Breast epithelium (tissue), 4 donors: ENCODE results near the gene FNDC11. TPM values are rescaled to one million over a fixed set of nuclear protein-coding genes. Genes with fewer than 3 reads are reported as not detected.
A peak's percentile ranks its signal among the peaks of the same experiment; 100 is the strongest.

Experiments used
- DNase-seq, 2 donors: peaks; one replicate each; pipeline ENCODE4 v3.0.0-alpha.2; 2019; ENCODE audit warnings: low spot score in 2 of 2
- H3K27ac ChIP-seq, 2 donors: fragments of 200-600 bp; sonication (generic) in 1 of 2; one replicate each; pipeline ENCODE4 v1.5.1; 2016 to 2019; ENCODE audit warnings: mild to moderate bottlenecking in 1 of 2
- H3K27me3 ChIP-seq, 2 donors: fragments of 200-600 bp; sonication (generic) in 1 of 2; one replicate each; pipeline versions ENCODE4 v1.5.1 to v1.6.0; 2017 to 2019; ENCODE audit warnings: control low read depth in 1 of 2, mild to moderate bottlenecking in 1 of 2
- H3K36me3 ChIP-seq: fragments of 200-600 bp; one replicate; pipeline ENCODE4 v1.5.1; 2019
- H3K4me1 ChIP-seq, 2 donors: fragments of 200-600 bp; sonication (generic); one replicate each; pipeline ENCODE4 v1.5.1; 2016 to 2019; ENCODE audit warnings: control low read depth in 1 of 2
- H3K4me3 ChIP-seq, 3 donors: fragments of 200-600 bp; sonication (generic); 1 replicate in 2 of 3; 2 replicates in 1 of 3; pipeline ENCODE4 v1.5.1; 2016 to 2019; ENCODE audit warnings: mild to moderate bottlenecking in 3 of 3, moderate library complexity in 2 of 3
- H3K9me3 ChIP-seq, 2 donors: fragments of 200-600 bp; sonication (generic) in 1 of 2; one replicate each; pipeline ENCODE4 v1.5.1; 2016 to 2019; ENCODE audit warnings: control low read depth in 1 of 2
- POLR2A ChIP-seq: fragments of 450-650 bp; IDR thresholded peaks from one replicate; pipeline ENCODE4 v1.6.1; 2016; ENCODE audit warnings: antibody characterized with exemption, mild to moderate bottlenecking, moderate library complexity
- POLR2AphosphoS5 ChIP-seq, 3 donors: sonication (generic); formaldehyde crosslinking; IDR thresholded peaks; one replicate each; pipeline ENCODE4 v1.6.1; 2017; ENCODE audit warnings: antibody characterized with exemption in 3 of 3
- intact Hi-C: fragments of 100-400 bp; cut with DNase I; formaldehyde crosslinking; loops from one replicate; pipeline ENCODE4 v1.15.1; 2023; ENCODE audit warnings: low total_unique reads
- total RNA-seq, 3 donors: library from RNA; depleted of rRNA; stranded (reverse); fragments of >200 nt; gene quantifications; one replicate each; pipeline ENCODE4 v1.1.0, GENCODE V29; 2016
- TF ChIP-seq, protein P1 (sequence below), 3 donors: fragments of 450-650 bp; IDR thresholded peaks; one replicate each; pipeline ENCODE4 v1.5.1; 2016 to 2017; ENCODE audit warnings: antibody characterized with exemption in 3 of 3, mild to moderate bottlenecking in 3 of 3, moderate library complexity in 3 of 3

The FNDC11 gene
- total RNA-seq, 3 donors from 2014 or later = 0.29 to 0.33 (median 0.32) TPM

DNA sequence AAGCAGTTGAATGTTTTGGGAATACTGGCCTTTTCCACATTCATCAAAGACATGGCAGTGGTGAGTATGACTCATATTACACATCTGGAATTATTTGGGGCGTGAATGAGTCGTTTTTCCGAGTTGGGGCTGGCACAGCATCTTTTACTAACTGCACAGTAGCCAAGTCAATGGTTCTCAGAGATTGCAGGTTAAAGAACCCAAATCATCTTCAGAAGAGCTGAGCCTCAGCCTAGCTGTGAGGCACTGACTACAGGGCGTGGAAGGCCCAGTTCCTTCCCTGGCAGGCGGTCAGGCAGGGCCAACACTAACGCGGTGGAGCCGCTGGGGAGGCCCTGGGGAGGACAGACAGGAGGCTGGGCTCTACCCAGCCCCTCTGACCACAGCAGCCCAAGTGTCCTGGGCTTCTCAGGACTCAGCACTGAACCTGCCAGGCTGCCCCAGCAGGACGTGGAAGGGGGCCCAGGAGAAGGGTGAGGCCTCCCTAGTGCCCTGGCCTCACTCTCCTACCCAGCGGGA lies 40.1 kb downstream of the FNDC11 start:
- DNase-seq = no peak
- Histone ChIP-seq H3K4me3 (no peak overlapping the region), H3K27me3 (no peaks in the 10 kb centered on the region), H3K4me1 (no peaks in the 10 kb centered on the region), H3K36me3 (no peaks in the 10 kb centered on the region), H3K27ac (peak overlapping the region; percentile 29 to 91), H3K9me3 (no peaks in the 10 kb centered on the region)
- peak in 1 of 3 donors; percentile 21 for TF ChIP-seq POLR2AphosphoS5 (IDR thresholded peaks at IDR 0.05)
- TF ChIP-seq, protein P1, sequence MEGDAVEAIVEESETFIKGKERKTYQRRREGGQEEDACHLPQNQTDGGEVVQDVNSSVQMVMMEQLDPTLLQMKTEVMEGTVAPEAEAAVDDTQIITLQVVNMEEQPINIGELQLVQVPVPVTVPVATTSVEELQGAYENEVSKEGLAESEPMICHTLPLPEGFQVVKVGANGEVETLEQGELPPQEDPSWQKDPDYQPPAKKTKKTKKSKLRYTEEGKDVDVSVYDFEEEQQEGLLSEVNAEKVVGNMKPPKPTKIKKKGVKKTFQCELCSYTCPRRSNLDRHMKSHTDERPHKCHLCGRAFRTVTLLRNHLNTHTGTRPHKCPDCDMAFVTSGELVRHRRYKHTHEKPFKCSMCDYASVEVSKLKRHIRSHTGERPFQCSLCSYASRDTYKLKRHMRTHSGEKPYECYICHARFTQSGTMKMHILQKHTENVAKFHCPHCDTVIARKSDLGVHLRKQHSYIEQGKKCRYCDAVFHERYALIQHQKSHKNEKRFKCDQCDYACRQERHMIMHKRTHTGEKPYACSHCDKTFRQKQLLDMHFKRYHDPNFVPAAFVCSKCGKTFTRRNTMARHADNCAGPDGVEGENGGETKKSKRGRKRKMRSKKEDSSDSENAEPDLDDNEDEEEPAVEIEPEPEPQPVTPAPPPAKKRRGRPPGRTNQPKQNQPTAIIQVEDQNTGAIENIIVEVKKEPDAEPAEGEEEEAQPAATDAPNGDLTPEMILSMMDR (IDR thresholded peaks at IDR 0.05) = no peak
- intact Hi-C loops = no loop called here

DNA sequence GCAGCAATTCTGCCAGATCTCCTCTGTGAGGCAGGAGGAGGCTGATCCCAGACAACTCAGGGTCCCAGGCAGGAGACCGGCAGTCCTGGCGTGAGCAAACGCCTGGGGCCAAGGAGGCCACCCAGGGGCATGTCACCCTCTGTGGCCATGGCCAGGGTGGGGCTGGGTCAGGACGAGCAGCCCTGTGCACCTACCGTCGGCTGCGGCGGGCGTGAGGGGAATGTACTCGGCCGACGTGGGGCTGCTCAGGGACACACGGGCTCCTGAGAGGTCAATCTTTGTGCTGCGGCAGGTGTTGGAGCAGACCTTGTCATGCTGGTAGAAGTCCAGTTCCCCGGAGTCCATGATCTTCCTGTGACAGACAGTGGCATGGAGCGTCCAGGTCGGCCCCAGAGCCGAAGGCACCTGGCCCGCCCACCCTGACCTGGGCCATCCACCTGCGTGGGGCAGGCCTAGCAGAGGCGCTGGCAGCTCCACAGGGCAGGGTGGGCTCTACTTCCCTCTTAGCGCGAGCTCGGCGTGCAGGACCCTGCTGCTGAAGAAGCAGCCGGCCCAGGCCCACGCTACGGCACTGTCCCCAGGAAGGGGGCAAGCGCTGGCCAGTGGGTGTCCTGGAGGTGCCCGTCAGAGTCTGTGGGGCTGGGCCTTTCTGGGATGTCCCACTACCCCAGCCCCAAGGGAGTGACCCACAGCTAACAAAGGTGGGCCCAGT lies 41.6 kb downstream of the FNDC11 start:
- Histone ChIP-seq H3K27ac (peak overlapping the region in 1 of 2 donors; percentile 2), H3K9me3 (no peaks in the 10 kb centered on the region), H3K4me3 (no peak overlapping the region), H3K36me3 (no peaks in the 10 kb centered on the region), H3K4me1 (no peaks in the 10 kb centered on the region), H3K27me3 (no peaks in the 10 kb centered on the region)
- TF ChIP-seq POLR2AphosphoS5 (IDR thresholded peaks at IDR 0.05) (no peak), POLR2A (no peak)
- TF ChIP-seq, protein P1 (IDR thresholded peaks at IDR 0.05) = no peak
- DNase-seq = no peak
- intact Hi-C loops = no loop called here

DNA sequence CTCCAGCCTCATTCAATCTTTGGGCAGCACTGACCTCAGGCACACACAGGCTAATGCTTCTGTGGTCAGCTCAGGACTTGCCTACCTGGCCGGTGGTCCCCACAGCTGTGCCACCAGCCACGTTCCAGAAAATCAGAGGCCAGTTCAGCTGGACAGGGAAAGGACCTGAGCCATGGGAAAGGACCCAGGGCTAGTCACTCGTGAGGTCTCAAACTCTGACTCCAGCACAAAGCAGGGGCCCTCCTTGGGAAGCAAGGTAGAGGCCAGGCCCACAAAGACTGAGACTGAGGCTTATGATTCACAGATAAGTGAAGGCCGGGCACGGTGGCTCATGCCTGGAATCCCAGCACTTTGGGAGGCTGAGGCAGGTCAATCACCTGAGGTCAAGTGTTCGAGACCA lies 42.5 kb downstream of the FNDC11 start:
- Histone ChIP-seq H3K4me3 (no peak overlapping the region), H3K4me1 (no peaks in the 10 kb centered on the region), H3K27ac (no peak overlapping the region), H3K27me3 (no peaks in the 10 kb centered on the region), H3K9me3 (no peaks in the 10 kb centered on the region), H3K36me3 (no peaks in the 10 kb centered on the region)
- intact Hi-C loops = no loop called here
- no peak for DNase-seq
- no peak for TF ChIP-seq POLR2AphosphoS5 (IDR thresholded peaks at IDR 0.05)
- TF ChIP-seq, protein P1 (IDR thresholded peaks at IDR 0.05) = no peak
- no peak for TF ChIP-seq POLR2A

DNA sequence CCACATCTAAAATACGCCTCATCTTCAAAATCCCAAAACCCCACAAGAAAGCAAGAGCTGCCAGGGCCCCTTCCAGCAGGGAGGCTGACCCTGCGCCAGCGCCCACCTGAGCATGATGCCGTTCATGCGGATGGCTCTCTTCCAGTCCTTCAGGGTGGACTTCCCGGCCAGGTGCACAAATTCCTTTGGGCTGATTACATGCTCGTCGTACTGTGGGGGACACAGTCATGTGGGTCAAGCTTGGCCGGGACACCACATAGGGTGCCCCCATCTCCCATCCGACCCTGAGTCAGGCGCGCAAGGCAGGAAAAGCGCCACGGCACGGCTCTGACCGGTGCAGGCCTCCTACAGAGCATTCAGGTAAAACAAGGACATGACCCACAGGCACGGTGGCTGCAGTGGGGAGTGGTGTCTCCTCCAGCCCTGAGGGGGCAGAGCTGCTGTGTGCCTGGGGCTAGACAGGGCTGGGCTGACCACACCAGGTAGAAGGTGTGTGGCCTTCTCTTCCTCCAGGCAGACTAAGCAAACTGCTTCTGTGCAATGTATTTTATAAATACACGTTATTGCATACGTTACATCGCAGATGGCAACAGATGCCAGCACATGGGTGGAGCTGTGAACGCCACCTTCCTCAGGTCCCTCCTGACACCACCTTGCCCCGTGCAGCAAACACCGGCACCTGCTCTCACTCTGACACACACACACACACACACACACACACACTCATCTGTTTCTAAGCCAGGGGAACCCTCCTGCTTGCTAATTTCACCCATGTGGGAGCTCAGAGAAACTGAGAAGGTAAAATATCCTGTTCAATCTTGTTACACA lies 43.9 kb downstream of the FNDC11 start:
- H3K9me3 ChIP-seq = no peaks in the 10 kb centered on the region
- no peaks in the 10 kb centered on the region for H3K27me3 ChIP-seq
- intact Hi-C loops = no loop called here
- DNase-seq = no peak
- no peak for TF ChIP-seq POLR2AphosphoS5 (IDR thresholded peaks at IDR 0.05)
- no peak overlapping the region for H3K4me3 ChIP-seq
- no peaks in the 10 kb centered on the region for H3K36me3 ChIP-seq
- H3K27ac ChIP-seq = no peak overlapping the region
- no peaks in the 10 kb centered on the region for H3K4me1 ChIP-seq

DNA sequence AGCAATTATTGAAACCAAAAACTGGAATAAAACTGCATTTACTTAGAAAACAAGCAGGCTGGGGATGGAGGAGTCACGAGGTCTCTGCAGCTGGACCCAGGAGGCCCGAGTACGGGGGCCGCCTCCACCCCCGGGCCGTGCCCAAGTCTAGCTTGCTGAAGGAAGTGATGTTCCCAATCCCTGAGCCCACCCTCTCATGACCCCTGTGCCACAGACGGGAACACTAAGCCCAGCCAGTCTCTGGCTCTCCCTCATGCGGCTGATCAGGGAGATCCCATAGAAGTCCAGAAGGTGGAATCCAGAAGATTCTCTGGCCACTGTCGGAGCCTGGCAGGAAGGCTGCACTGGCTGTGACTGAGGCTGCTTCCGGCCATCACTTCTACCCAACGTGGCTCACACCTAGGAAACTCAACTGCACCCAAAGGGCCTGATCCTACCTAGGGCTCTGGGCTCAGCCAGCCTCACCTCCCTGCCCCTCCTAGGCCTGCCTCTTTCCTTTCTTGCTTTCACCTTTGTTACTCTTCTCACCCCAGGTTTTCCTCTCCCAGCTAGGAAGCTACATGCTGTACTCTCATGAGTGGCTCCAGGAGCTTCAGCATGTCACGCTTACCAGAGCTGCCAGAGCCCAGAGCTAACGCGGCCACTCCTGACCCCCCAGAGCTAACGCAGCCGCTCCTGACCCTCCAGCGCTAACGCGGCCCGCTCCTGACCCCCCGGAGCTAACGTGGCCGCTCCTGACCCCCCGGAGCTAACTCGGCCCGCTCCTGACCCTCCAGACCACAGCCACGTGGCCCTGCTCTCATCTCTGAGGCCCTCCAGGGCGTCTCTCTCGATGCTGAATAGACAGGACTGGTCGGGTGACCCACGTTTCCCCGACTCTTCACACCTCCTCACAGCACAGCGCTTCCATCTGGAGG lies 44.8 kb downstream of the FNDC11 start:
- DNase-seq = no peak
- Histone ChIP-seq H3K27me3 (no peaks in the 10 kb centered on the region), H3K4me1 (no peaks in the 10 kb centered on the region), H3K4me3 (no peak overlapping the region), H3K9me3 (no peaks in the 10 kb centered on the region), H3K27ac (no peak overlapping the region), H3K36me3 (no peaks in the 10 kb centered on the region)
- TF ChIP-seq, protein P1 (IDR thresholded peaks at IDR 0.05) = no peak
- no peak for TF ChIP-seq POLR2AphosphoS5 (IDR thresholded peaks at IDR 0.05)
- intact Hi-C loops = no loop called here
